Kidney glomerular epithelial cell (primary cell): ENCODE data around the gene TRIP6.
A peak's percentile ranks its signal among the peaks of the same experiment; 100 is the strongest.

ENCODE experiments used
- DNase-seq: peaks from one replicate; lab custom pipeline; 2025; lab: John Stamatoyannopoulos, UW

Gene TRIP6

GRCh38 chr7:100867040-100867775 lies at the start of gene TRIP6:
Gene TRIP6, plus strand, starts transcription at chr7:100867387. Its CDS starts 111 bp downstream, at chr7:100867498.
- DNase-seq = peak; percentile 73

- DNase-seq = no peak
Observed at GRCh38 chr7:100818366-100818765, 48.8 kb upstream of the TRIP6 start.

GRCh38 chr7:100818825-100819224 lies 48.4 kb upstream of the TRIP6 start:
- no peak for DNase-seq

GRCh38 chr7:100819586-100819985 lies 47.6 kb upstream of the TRIP6 start:
- DNase-seq = no peak

GRCh38 chr7:100822236-100823139 lies 44.7 kb upstream of the TRIP6 start:
- DNase-seq = no peak

GRCh38 chr7:100823140-100823525 lies 44.1 kb upstream of the TRIP6 start:
- no peak for DNase-seq

- no peak for DNase-seq
Observed at GRCh38 chr7:100823534-100823933, 43.7 kb upstream of the TRIP6 start.

- no peak for DNase-seq
Observed at GRCh38 chr7:100824499-100825214, 42.5 kb upstream of the TRIP6 start.

- no peak for DNase-seq
Observed at GRCh38 chr7:100825215-100825671, 41.9 kb upstream of the TRIP6 start.

GRCh38 chr7:100825751-100826513 lies 41.3 kb upstream of the TRIP6 start:
- no peak for DNase-seq

GRCh38 chr7:100826514-100827329 lies 40.5 kb upstream of the TRIP6 start:
- DNase-seq = no peak

GRCh38 chr7:100827330-100828226 lies 39.6 kb upstream of the TRIP6 start, which contains the start of gene EPHB4:
Gene EPHB4, minus strand, starts transcription at chr7:100827523. Its CDS starts 493 bp downstream, at chr7:100827030.
- DNase-seq = peak; percentile 75

GRCh38 chr7:100829150-100829716 lies 38.0 kb upstream of the TRIP6 start:
- no peak for DNase-seq

- DNase-seq = no peak
Observed at GRCh38 chr7:100830396-100830795, 36.8 kb upstream of the TRIP6 start.

GRCh38 chr7:100832281-100832633 lies 34.9 kb upstream of the TRIP6 start:
- no peak for DNase-seq

- no peak for DNase-seq
Observed at GRCh38 chr7:100835903-100836811, 31.0 kb upstream of the TRIP6 start.

GRCh38 chr7:100836812-100837098 lies 30.4 kb upstream of the TRIP6 start:
- DNase-seq = no peak

GRCh38 chr7:100837099-100837836 lies 29.9 kb upstream of the TRIP6 start:
- DNase-seq = peak; percentile 78
